ENCODE measurements around the gene CNTN4. TPM values are rescaled to one million over a fixed set of nuclear protein-coding genes. Genes with fewer than 3 reads are reported as not detected.

Gene CNTN4
- total and polyA plus RNA-seq, 2 donors (not counting 3 experiments of a cell fraction or from before 2014, with no cell fraction given): not detected

GRCh38 chr3:2583046-2583445 lies 484.4 kb downstream of the CNTN4 start:
- TF ChIP-seq MAX (IDR thresholded peaks at IDR 0.05; ENCODE audit: insufficient read depth, insufficient read length) (no peak), JUN (IDR thresholded peaks at IDR 0.05; ENCODE audit: borderline replicate concordance, insufficient read depth, insufficient read length, low read depth) (no peak), EZH2 (IDR thresholded peaks at IDR 0.05; ENCODE audit: borderline replicate concordance, low read depth, low read length, severe bottlenecking) (no peak), MYC (IDR thresholded peaks at IDR 0.05; ENCODE audit: low read depth, low read length) (no peak), POLR2A (IDR thresholded peaks at IDR 0.05; ENCODE audit: low read depth, low read length) (no peak), GATA2 (IDR thresholded peaks at IDR 0.05; ENCODE audit: insufficient read depth, insufficient read length, low read depth, low read length) (no peak)
- TF ChIP-seq, protein P1, sequence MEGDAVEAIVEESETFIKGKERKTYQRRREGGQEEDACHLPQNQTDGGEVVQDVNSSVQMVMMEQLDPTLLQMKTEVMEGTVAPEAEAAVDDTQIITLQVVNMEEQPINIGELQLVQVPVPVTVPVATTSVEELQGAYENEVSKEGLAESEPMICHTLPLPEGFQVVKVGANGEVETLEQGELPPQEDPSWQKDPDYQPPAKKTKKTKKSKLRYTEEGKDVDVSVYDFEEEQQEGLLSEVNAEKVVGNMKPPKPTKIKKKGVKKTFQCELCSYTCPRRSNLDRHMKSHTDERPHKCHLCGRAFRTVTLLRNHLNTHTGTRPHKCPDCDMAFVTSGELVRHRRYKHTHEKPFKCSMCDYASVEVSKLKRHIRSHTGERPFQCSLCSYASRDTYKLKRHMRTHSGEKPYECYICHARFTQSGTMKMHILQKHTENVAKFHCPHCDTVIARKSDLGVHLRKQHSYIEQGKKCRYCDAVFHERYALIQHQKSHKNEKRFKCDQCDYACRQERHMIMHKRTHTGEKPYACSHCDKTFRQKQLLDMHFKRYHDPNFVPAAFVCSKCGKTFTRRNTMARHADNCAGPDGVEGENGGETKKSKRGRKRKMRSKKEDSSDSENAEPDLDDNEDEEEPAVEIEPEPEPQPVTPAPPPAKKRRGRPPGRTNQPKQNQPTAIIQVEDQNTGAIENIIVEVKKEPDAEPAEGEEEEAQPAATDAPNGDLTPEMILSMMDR (IDR thresholded peaks at IDR 0.05; ENCODE audit: extremely low read depth in 1 of 2, insufficient read depth in 1 of 2, low read depth in 1 of 2, low read length in 2 of 2): no peak
- no peaks in the 10 kb centered on the region for H4K20me1 ChIP-seq (replicated peaks; ENCODE audit: control insufficient read depth, extremely low read depth, insufficient read depth, low read length)
- H3K27ac ChIP-seq (ENCODE audit: insufficient read depth, low read depth, low read length): no peak overlapping the region
- H3K36me3 ChIP-seq (ENCODE audit: control insufficient read depth in 2 of 2, extremely low read depth in 1 of 2, insufficient read depth in 2 of 2, low read length in 2 of 2): no peaks in the 10 kb centered on the region
- POLR2A ChIA-PET: no interaction called here
- H3K4me3 ChIP-seq (replicated peaks in 1 of 3; ENCODE audit: insufficient read depth in 1 of 3, low read depth in 1 of 3, low read length in 3 of 3): no peak overlapping the region
- FAIRE-seq: no peak
- no peaks in the 10 kb centered on the region for H3K9me1 ChIP-seq (replicated peaks; ENCODE audit: control insufficient read depth, extremely low read depth, insufficient read depth, low read length)
- no peaks in the 10 kb centered on the region for H3K27me3 ChIP-seq (ENCODE audit: control insufficient read depth in 2 of 2, insufficient read depth in 2 of 2, low read length in 2 of 2)
- intact Hi-C loops (cut with micrococcal nuclease): no loop called here
- no peak overlapping the region for H3K9ac ChIP-seq (replicated peaks; ENCODE audit: extremely low read depth, insufficient read depth, low read length)
- H2AFZ ChIP-seq (ENCODE audit: low read depth, low read length): no peak overlapping the region
- CTCF ChIA-PET: no interaction called here
- dilution Hi-C loops (cut with MboI; ENCODE audit: extremely low pct_ligation_motif_present, low sequenced_read_pairs): no loop called here
- H3K79me2 ChIP-seq (ENCODE audit: control insufficient read depth, insufficient read depth, low read length): no peaks in the 10 kb centered on the region
- no peaks in the 10 kb centered on the region for H3K9me3 ChIP-seq (replicated peaks; ENCODE audit: control insufficient read depth, insufficient read depth, low read length)
- no peaks in the 10 kb centered on the region for H3K4me1 ChIP-seq (ENCODE audit: control insufficient read depth, extremely low read depth, insufficient read depth, low read length)
- BruUV-seq (replicated peaks): no TSS peak
- DNase-seq (ENCODE audit: low read depth, low spot score): no peak
- H3K4me2 ChIP-seq (ENCODE audit: insufficient read depth, low read length): no peak overlapping the region

All from endothelial cell of umbilical vein (primary cell).